Left hindlimb (tissue), 1 donor: ENCODE results near the gene NFIA.
"Not testable (repeated sequence)": the region's sequence is repeated elsewhere in the genome, so short reads cannot be mapped to it uniquely, and the experiment has no call there.

Experiments used
- DNase-seq: peaks from one replicate; pipeline ENCODE4 v3.0.0-alpha.2; 2018

The NFIA gene

GRCh38 chr1:61109158-61109557 is 26.8 kb downstream of the NFIA start:
- no peak for DNase-seq

DNA sequence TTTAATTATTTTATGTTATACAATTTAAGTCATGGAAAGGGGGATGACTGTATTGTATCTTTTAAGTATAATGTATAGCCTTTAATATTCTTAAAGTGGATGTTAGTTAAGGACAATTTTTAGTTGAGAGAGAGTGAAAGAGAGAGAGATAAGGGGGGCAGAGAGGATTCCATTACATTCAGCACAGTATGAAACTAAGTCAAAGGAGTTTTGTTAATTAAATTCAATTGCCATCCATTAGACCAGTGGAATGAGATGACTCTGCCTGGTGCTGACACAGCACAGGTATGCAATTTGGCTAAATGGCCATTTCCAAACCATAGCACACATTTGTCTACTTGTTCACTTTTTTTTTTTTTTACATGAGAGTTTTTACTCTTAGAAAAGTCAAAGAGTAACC is 27.5 kb downstream of the NFIA start:
- DNase-seq = no peak

DNA sequence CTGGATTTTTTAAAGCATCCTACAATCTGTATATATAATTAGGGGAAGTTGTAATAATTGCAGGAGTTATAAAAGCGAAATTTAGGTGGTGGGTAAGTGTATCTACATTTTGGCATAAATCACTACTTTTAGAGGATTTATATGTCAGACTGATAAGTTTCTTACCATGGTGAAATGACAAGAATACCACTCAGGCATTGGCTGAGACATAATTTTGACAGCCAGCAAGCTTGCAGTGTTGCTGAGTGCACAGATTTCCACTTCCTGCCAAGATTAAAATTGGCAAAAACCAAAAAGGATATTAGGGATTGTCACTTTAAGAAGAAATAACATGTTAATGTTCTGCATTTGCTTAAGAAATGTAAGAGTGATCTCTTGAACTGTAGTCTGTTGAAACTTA is 28.2 kb downstream of the NFIA start:
- no peak for DNase-seq

DNA sequence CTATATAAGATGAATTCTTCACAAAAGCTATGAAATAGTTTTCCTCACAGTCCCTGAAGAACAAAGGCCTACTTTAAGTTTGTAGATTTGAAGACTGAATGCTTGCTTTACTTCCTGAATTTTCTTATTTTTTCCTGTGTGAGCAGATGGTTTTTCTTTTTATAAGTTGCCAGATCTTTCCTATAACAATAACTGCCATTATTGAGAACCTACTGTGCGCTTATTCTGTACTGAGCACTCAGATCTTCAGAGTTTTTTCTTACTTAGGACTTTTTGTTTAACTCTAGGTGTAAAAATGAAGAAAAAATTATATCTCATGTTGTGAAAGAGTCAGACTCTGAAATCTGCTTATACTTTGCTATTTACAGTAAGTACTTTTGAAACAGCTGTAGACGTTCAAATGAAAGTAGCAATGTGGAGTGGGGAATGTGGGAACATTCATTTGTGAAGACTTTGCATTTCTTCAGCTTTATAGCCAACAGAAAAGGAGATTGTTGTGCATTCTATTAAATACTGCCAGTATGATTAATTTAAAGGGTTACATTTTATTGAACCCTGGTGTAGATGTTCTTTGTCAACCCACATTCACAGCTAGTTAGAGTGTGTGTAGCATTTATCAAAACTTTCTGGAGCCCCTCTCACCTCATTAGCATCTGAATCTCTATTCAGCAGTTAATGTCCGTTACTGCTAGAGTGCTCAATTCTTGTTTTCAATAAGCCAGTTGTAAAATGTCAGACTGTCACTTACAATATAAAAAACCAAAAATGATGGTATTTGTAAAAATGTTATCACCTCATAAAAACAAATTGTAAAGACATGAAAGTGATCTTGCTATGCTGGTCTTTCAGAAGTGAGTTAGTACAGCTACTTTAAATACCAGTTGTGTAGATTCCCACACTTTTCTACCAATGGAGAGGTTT is 29.0 kb downstream of the NFIA start:
- no peak for DNase-seq

DNA sequence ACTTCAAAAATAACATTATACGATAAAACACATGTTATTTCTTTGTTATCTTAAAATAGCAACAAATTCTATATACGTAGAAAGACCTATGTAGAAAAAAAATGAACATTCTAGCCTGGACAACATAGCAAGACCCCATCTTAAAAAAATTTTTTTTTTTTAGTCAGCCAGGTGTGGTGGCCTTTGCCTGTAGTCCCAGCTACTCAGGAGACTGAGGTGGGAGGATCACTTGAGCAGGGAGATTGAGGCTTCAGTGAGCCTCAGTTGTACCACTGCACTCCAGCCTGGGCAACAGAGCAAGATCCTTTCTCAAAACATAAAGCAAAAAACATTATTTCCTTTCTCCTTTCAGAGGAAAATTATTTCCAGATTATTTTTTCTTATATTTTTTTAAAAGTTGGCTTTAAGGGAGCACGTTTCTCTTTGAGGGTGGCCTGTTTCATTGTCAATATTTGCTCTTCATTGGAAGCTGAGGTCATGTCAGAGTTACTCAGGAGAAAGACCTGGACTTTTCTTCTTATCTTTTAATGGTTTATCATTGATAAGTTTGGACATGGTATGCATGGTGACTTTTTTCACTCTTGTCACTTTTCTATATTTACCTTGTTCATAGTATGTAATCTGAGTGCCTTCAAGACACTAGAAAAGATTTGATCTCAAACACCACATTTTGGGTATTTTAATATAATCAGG is 32.0 kb downstream of the NFIA start:
- no peak for DNase-seq

- no peak for DNase-seq
These were observed 33.1 kb downstream of the NFIA start for GRCh38 chr1:61115436-61115835.

GRCh38 chr1:61116421-61116820 is 34.1 kb downstream of the NFIA start:
- no peak for DNase-seq

GRCh38 chr1:61117283-61117682 is 34.9 kb downstream of the NFIA start:
- DNase-seq = no peak

DNA sequence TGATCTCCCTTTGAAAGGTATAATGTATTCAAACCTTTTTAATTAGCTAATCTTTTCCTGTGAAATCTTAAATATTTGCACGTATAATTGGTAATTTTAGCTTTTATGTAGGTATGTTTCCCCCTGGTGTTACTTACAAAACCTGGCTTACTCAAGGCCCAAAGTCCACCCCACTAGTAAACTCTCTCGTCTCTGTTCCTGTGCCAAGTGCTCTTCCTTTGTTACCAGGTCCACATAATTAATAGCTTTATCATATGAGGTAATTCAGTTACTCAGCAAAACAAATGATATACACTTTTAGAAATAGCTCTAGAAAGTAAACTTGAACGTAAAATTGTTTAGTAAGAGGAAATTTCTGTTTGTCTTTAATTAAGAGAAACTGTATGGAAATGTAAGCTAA is 36.7 kb downstream of the NFIA start:
- no peak for DNase-seq

DNA sequence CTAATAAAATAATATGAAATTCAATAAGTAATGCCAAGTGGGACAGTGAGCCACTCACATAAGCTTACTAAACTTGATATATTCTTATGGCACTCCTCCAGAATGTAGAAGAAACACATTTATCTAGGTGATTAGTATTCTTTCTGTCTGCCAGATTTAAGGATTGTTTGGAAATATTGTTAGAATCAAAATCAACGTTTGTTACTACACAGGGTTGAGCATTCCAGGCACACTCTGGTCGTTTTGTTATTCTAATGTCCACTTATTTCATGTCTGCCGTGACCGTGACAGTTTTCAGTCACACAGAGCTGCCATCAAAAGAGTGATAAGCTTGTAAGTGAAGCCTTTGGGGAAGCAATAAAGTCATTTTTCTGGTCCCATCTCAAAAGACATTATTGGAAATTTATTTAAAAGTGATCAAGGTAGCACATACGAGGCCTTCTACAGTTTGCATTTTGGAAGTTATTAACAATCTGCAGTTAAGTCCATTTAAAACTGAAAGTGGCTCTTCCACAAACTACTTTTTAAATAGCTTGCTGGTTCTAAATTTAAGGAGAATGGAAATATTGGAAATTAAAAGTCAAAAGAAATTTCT is 38.0 kb downstream of the NFIA start:
- DNase-seq = no peak

GRCh38 chr1:61120998-61121397 is 38.6 kb downstream of the NFIA start:
- DNase-seq = no peak

DNA sequence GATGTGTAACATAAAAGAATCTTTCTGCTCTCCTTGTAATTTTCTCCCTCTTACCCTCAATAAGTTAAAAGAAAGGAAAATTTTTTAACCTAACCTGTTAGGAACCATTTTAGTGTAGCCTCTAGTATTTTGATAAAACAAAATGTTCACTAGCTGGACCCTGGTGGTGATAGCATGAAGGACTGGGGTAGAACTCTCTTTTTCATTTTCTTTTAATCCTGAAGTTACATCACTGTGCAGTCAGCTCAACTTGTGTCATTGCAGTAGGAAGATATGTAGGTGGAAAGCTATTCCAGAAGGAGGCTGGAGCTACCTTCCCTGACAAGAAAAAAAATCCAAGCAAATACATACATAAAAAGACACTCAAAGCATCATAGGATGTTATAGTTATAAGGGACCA is 39.3 kb downstream of the NFIA start:
- DNase-seq = no peak

DNA sequence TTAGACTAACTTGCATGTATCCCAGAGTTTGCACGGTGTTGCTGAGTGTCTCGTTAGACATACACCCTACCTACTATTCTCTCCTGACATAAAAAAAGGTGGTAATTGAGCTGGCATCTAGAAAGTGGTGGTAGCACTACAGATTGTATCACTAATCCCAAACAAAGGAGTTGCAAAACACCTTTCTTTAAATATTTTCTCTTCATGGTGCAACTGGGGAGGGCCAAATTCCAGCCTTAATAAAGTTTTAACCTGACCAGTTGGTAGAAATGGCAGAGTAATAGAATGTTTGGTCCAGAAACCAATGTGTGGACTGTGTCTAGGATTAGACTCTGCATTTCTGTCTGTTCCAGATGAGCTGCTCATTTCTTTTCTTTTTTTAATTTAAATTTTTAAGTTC is 40.0 kb downstream of the NFIA start:
- DNase-seq = no peak

GRCh38 chr1:61123326-61123725 is 41.0 kb downstream of the NFIA start:
- DNase-seq = no peak

DNA sequence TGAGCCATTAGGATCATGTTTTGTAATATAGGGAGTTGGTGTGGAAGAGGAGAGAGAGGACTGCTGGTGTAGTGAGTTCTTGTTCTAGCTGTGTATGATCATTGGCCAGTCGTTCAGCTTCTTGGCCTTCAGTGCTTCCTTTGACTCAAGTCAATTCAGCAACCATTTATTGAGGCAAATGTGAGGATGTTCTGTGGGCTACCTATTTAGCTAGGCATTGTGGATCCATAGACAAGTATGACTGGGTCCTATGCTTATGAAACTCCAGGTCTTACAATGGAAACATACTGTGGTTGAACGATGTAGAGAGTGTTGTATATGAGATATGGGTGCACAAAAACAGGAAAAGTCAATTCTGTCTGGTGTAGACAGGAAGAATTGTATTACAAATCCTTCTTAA is 41.7 kb downstream of the NFIA start:
- no peak for DNase-seq

DNA sequence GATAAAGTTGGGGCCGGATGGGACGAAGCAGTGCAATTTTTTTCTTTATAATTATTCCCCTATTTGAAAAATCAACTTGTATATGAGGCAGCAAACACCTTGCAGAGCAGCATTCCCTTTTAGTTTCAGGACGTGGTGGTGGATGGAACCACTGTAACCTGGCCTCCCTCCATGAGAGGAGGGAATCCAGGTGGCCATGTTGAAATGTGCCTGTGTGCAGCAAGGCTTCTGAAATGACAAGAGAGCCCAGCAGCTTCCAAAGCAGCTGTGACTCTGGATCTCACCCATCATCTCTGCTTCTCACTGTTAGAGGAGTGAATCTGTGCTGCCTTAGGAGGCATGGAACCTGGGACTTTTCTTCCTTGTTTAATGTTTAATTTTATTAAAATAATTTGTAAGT is 42.3 kb downstream of the NFIA start:
- no peak for DNase-seq

GRCh38 chr1:61125263-61125662 is 42.9 kb downstream of the NFIA start:
- DNase-seq = no peak

GRCh38 chr1:61125895-61126294 is 43.5 kb downstream of the NFIA start:
- no peak for DNase-seq

DNA sequence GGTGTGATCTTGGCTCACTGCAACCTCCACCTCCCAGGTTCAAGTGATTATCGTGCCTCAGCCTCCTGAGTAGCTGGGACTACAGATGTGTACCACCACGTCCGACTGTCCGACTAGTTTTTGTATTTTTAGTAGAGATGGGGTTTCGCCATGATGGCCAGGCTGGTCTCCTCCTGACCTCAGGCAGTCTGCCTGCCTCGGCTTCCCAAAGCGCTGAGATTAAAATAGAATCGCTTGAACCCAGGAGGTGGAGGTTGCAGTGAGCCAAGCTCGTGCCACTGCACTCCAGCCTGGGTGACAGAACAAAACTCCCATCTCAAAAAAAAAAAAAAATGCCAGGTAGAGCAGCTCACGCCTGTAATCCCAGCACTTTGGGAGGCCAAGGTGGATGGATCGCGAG is 44.5 kb downstream of the NFIA start:
- DNase-seq = not testable (repeated sequence)

DNA sequence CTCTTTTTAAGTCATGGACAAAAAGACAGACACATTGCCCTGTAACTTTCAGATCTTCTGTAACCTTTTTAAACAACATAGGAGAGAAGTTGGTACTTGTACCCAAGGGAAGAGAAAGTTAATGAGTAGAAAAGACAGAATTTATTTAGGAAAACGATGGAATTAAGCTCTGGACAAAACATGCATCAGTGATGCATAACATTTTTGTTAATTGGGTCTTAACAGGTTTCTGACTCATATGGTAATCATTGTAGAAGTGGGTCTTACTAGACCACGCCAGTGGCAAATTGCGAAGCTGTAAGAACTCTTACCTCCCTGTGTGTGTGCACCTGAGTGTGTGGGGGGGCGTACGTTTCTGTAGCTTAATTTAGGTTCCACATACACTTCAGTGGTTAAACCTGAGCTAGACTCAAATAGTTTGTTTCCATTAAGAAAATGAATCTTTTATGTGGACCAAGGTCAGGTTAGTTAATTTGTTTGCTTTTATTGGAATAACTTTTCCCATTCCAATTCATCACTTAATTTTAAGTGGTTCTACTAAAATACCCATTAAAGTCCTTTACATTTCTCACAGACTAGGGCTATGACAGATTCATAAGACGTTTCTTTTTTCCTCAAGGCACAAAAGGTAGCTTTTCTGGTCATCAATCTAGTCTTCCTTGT is 48.1 kb downstream of the NFIA start:
- no peak for DNase-seq

DNA sequence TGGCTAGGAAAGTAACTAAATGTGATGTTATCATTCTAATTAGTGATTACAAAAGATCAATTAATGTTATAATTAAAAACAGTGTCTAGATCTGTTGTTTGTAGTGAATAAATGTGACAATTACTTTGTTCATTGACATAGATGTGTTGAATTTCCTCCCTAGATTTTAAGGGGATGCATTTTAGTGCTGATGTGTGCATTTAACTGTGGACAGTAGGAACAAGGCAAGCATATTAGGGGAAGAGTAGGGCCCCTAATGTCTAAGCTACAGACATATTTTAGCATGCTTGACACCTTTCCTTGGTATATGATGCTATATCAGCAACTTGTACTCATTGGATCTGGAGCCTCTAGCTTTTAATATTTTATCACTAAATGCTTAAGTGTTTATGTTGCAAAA is 48.9 kb downstream of the NFIA start:
- no peak for DNase-seq

DNA sequence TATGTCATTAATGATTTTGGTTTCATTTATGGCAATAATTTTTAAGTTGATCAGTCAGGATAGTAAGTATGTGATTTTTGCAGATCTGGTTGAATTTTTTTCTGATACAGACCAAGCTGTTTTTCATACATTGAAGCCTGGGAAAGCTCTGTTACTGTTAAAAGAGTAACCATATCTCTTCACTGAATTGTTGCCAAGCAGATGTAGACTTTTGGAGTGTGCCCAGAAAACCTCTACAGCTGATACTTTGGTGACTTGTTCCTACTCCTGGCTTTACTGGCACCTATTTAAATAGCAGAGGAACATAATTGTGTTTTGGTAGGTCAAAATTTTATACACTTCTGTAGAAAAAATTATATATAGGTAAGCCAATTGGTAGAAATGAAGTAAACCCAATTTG is 49.4 kb downstream of the NFIA start:
- no peak for DNase-seq

GRCh38 chr1:61132176-61132638 is 49.8 kb downstream of the NFIA start:
- no peak for DNase-seq
